GM19452 (cell line): ENCODE measurements around the gene PRIM1.
"Not testable (repeated sequence)": the region's sequence is repeated elsewhere in the genome, so short reads cannot be mapped to it uniquely, and the experiment has no call there.

Source experiments
- ATAC-seq: cut with Tn5 transposase; IDR thresholded peaks from one replicate; pipeline ENCODE4 v1.9.1; 2021; ENCODE audit not compliant: unreplicated experiment

The PRIM1 gene

GRCh38 chr12:56718636-56719035 is 33.5 kb downstream of the PRIM1 start:
- no peak for ATAC-seq

DNA sequence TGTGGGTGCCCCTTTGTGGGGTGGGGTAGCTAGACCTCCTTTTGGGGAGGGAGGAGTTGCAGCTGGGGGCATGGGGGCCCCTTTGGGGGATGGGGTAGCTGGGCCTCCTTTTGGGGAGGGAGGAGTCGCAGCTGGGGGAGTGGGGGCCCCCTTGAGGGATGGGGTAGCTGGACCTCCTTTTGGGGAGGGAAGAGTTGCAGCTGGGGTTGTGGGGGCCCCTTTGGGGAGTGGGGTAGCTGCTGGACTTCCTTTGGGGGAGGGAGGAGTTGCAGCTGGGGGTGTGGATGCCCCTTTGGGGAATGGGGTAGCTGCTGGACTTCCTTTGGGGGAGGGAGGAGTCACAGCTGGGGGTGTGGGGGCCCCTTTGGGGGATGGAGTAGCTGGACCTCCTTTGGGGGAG is 34.0 kb downstream of the PRIM1 start:
- no peak for ATAC-seq

DNA sequence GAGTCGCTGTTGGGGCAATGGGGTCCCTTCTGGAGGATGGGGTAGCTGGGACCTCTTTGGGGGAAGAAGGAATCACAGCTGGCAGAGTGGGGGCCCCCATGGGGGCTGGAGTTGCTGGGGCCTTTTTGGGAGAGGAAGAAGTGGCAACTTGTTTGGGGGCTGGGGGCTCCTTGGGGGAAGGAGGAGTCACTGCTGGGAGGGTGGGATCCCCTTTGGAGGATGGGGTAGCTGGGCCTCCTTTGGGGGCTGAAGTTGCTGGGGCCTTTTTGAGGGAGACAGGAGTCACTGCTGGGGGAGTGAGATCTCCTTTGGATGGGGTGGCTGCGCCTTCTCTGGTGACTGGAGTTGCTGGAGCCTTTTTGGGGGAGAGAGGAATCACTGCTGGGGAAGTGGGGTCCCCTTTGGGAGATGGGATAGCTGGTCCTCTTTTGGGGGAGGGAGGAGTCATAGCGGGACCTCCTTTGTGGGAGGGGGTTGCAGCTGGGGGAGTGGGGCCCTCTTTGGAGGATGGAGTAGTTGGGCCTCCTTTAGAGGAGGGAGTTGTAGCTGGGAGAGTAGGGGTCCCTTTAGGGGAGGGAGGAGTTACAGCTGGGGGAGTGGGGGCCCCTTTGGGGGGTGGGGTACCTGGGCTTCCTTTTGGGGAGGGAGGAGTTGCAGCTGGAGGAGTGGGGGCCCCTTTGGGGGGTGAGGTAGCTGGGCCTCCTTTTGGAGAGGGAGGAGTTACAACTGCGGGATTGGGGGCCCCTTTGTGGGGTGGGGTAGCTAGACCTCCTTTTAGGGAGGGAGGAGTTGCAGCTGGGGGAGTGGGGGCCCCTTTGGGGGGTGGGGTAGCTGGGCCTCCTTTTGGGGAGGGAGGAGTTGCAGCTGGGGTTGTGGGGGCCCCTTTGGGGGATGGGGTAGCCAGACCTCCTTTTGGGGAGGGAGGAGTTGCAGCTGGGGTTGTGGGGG is 34.9 kb downstream of the PRIM1 start:
- ATAC-seq = no peak

DNA sequence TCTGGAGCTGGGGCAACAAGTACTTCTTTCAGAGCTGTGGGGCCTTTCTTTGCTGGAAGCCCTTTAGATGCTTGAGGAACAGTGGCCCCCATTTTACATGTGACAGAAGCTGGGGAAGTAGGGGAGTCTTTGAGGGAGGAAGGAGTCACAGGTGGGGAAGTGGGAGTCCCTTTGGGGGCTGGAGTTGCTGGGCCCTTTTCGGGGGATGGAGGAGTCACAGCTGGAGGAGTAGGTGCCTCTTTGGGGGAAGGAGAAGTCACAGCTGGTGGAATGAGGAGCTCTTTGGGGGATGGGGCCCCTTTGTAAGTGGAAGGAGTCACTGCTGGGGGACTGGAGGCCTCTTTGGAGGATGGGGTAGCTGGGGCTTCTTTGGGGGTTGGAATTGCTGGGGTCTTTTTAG is 35.7 kb downstream of the PRIM1 start:
- ATAC-seq = no peak

DNA sequence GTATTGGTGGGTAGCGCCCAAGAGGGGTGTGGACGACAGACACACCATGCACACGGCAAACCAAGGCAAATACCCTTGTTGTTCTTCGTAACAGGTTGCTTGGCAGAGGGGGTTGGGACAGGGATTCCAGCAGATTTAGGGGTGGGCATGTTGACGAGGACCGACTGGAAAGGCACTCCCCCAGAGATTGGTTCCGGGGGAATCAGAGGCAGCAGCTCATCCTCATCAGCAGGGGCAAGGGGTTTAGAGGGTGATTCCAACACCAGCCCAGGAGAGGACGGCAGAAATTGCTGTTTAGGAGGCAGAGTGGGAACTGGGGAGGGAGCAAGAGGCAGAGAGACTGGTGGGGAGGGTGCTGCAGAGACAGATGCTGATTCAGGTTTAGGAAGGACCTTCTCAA is 36.3 kb downstream of the PRIM1 start:
- no peak for ATAC-seq

DNA sequence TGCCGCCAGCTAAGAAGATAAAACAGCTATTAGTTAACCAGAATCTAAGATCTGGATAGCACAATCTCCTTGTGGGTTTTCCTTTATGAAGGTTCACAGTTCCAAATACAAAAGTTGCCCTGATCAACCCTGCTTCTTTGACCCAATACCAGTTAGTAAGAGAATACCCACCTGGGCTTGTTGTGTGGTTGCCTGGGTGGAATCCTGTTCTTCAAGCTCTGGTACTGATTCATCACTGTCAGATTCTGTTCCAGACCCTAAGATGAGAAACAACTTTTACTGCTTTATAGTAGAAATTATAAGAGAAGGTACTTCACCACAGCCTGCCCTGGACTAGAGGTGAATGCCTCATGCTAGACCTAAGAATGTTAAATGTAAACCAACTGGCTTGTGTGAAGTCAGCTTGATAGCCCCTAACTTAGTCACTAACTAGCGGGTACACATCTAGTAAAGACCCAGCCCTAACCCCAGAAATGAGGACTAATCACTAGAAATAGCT is 37.6 kb downstream of the PRIM1 start:
- no peak for ATAC-seq

GRCh38 chr12:56713345-56713744 is 38.8 kb downstream of the PRIM1 start:
- ATAC-seq = no peak

DNA sequence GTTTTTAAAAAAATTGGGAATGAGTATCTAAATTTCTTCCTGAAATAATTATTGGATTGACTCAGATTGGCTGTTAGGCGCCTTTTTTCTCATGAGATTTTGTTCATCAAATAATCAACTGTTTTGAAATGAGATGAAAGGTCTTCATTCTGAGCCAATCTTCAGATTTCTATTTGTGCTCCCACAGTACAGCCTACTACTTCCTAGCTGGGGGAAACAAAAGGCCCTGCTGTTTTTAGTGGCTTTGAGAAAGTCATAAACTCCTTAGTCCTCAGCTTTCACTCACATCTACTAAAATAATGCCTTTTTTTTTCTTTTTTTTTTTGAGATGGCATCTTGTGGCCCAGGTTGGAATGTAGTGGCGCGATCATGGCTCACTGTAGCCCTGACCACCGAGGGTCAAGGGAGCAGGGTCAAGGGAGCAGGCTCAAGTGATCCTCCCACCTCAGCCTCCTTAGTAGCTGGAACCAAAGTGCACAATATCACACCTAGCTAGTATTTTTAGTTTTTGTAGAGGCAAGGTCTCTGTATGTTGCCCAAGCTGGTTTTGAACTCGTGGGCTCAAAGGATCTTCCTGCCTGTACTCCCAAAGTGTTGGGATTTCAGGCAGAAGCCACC is 42.3 kb downstream of the PRIM1 start:
- ATAC-seq = no peak

- not testable (repeated sequence) for ATAC-seq
Measured at GRCh38 chr12:56704522-56704921, 47.6 kb downstream of the PRIM1 start.

GRCh38 chr12:56699020-56699661 is 53.0 kb downstream of the PRIM1 start:
- ATAC-seq = no peak

DNA sequence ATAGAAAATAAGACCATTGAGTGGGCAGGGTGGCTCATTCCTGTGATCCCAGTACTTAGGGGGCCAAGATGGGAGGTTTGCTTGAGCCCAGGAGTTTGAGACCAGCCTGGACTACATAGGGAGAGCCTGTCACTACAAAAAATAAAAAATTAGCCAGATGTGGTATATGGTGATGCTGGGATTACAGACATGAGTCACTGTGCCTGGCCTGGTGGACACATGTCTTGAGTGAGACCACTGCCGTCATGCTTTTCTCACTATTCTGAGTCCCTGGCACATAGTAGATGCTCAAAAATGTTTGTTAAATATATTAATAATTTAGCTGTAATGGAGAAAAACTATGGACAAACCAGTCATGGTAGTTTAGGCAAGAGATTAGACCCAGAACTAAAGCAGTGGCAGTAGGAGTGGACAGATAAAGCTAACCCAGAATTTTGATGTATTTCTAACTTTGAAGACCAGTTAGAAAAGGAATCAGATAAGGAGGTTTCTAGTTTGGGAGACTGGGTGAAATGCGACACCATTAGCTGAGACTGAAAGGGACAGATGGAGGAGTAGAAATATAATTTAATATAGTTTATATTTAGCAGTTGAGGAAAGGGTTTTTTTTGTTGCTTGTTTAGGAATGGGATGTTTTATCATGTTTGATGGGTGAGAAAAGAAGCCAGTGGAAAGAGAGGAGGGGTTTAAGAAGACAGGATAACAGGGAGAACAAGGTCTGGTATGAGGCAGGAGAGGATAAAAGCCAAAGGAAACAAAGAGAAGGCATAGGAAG is 56.6 kb downstream of the PRIM1 start:
- no peak for ATAC-seq

- ATAC-seq = no peak
Measured at GRCh38 chr12:56694161-56694560, 58.0 kb downstream of the PRIM1 start.

- ATAC-seq = no peak
Measured at GRCh38 chr12:56688846-56689109, 63.3 kb downstream of the PRIM1 start.

DNA sequence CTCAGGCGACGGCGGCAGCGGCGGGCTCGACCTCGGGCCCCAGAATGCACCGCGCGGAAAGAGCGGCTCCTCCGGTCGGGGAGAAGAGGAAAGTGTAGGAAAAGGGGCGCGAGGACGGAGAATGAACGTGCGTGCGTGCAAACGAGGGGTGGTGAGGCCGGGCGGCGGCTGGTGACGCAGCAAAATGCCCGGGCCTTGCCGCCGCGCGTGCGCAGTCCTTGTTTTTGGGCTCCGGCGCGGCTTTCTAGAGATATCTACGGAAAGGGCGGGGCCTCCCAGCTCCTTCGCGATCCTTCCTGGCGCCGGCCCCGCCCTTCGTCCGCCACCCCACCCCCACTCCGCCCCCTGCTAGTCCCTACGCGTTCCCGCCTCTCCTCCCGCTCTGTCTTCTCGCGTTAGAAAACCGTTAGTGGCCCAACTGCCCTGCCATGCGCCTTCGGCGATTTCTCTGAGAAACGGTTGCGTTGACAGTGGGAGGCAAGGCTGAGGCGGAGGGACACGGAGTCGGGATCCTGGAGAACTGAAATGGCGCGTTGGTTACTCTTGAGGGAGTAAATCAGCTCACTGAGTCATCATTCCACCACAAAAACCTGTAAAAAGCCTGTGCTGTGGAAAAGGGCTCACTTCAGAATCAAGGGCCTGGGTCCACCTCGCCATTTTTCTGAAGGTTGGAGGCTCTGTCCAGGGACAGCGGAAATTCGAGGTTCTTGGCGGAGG is 63.8 kb downstream of the PRIM1 start, which contains the start of gene PTGES3:
PTGES3 (minus strand) TSS at position 156 of the 717 bp plus-strand sequence. CDS start 285 bp downstream, outside the sequence.
- ATAC-seq = peak; percentile 54

- ATAC-seq = peak; percentile 34
Measured at GRCh38 chr12:56687223-56688128, 64.6 kb downstream of the PRIM1 start.

- no peak for ATAC-seq
Measured at GRCh38 chr12:56684745-56685359, 67.3 kb downstream of the PRIM1 start.

- no peak for ATAC-seq
Measured at GRCh38 chr12:56682323-56682722, 69.8 kb downstream of the PRIM1 start.
